NOMO-1 treated with DMSO at 0.1 percent for 48 hours (cell line): ENCODE data around the gene RBPMS2.

ENCODE experiments used
- DNase-seq: peaks from one replicate; lab custom pipeline; 2025; ENCODE audit not compliant: unreplicated experiment; lab: John Stamatoyannopoulos, UW

The RBPMS2 gene

DNA sequence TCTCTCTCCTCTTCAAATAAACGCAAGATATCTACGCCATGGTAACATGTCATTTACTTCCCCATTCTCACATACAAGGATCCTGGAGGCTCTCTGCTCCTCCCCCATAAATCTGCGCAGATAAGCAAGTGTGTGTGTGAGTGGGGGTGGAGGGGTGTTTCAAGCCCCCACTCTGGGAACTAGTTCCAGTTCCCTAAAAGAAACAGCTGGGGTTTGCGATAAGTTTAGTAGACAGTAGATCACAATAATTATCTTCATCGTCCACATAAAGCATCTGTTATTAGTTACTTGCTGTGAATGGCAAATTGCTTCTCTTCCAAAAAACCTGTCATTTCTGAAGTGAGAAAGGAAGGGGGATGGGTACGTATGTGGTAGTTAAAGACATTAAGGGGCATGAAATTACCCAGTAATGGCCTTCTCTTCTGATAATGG is 79.8 kb downstream of the RBPMS2 start:
- DNase-seq: peak; percentile 88

- DNase-seq: no peak
Measured at GRCh38 chr15:64694816-64695215, 80.6 kb downstream of the RBPMS2 start.

DNA sequence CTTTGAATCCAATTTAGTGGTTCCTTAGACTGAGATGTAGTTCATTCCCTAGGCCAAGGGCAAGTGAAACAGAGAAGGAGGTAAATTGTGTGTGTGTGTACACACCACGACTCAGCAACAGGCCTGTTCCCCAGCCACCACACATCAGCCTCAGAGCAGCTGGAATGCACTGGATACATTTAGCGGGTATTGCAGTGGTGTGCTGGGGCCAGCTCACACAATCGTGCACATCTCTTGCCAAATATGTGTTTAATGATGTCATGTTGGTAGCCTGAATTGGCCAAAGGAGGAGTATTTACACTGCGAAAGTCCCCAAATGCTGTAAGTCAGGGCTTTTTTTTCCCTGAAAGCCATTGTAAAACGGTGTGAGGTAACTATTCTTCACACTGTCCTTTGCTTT is 82.3 kb downstream of the RBPMS2 start:
- DNase-seq: no peak

DNA sequence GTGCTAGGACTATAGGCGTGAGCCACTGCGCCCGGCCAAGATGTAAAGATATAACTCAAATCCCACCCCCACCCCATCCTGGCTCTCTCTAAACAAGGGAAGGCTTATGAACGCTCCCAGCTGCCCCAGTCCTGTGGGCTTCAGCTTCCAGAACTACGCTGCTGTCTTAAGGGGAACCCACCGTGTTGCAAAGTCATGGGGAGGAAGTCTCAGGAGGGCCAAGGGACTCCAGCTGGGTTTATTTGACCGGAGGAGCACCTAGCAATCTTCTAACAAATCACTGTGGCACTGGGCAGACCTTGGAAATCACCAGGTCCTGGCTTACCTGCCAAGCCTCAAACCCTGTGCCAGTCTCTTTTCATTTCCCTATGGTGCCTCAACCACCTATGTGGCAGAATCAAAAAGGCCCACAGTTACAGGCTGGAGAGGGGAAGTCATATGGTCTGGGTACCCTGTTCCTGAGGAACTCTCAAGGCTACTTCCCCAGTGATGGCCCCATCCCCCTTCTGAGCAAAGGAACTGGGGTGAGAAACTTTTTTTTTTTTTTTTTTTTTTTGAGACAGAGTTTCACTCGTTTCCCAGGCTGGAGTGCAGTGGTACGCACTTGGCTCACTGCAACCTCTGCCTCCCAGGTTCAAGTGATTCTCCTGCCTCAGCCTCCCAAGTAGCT is 83.4 kb downstream of the RBPMS2 start:
- peak; percentile 53 for DNase-seq

DNA sequence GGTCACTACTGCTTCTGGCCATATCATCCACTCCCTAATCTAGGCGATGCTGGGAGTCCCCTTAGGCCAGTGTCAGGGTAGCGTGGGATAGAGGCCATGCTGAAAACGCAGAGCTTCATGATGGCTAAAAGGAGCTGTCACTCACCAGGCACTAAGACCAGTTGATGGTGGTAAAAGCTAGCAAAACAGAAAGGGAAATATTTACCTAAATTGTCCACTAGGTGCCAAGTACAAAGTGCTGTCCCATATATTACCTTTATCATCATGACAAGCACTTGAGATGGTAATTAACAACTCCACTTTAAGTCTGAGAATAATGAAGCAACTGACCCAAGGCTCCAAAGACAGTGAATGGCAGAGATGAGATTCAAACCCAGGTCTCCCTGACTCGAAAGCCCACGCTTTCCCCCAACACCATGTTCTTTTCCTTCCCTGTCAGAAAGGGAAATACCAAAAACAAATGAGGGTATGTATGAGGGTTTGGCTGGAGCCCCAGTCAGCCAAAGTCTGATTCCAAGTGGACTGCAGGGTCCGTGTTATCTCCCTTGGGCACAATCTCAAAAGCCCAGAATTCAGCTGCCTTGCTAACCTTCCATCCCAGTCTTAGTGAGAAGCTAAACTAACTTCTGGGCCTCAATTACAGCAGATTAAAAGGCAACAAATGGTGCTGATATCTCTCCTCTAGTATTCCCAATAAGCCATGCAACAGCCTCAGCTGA is 84.7 kb downstream of the RBPMS2 start:
- no peak for DNase-seq

DNA sequence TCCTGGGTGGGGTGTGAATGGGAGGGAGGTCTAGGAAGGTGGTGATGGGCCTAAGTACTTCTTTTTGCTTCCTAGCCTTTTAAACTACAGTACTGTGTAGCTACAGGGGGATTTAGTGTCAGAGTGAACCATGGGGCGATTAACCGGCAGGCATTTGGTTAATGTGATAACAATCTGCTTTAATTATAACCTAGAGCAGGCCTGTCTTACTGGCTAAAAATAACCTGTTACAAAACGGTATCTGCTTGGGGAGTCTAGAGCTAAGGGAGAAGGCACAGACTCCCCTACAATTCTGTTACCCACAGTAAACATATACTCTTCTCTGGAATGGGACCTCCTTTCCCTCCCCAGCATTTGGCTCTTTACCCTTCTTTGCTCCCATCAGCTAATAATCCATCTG is 85.4 kb downstream of the RBPMS2 start:
- no peak for DNase-seq
